ENCODE results near the gene FAM89B.

FAM89B gene

GRCh38 chr11:65621460-65621859 is 49.1 kb downstream of the FAM89B start:
- no peaks in the 10 kb centered on the region for H3K9me3 ChIP-seq (ENCODE audit: insufficient read depth, low read length, severe bottlenecking)
- H3K27me3 ChIP-seq (ENCODE audit: insufficient read depth, low read length, poor library complexity) = no peaks in the 10 kb centered on the region
- H3K4me2 ChIP-seq (ENCODE audit: insufficient read depth, low read length) = no peak overlapping the region
- peaks cover 94% of the 10 kb centered on the region for H3K36me3 ChIP-seq (ENCODE audit: insufficient read depth, low read length)
- TF ChIP-seq EZH2 (IDR thresholded peaks at IDR 0.05; ENCODE audit: borderline replicate concordance, low read depth, low read length, severe bottlenecking) (no peak), CTCF (IDR thresholded peaks at IDR 0.05; ENCODE audit: borderline replicate concordance, extremely low read depth, low read length, poor library complexity, severe bottlenecking) (no peak)
- H3K4me1 ChIP-seq (ENCODE audit: insufficient read depth, low read length) = peaks cover 25% of the 10 kb centered on the region
- no peak for ATAC-seq (ENCODE audit: insufficient read depth, low read depth)
- peaks cover 64% of the 10 kb centered on the region for H4K20me1 ChIP-seq (ENCODE audit: insufficient read depth, low read length)
- H3K9ac ChIP-seq (ENCODE audit: low read depth, low read length) = no peak overlapping the region
- DNase-seq = no peak
- no peak overlapping the region for H2AFZ ChIP-seq (ENCODE audit: low read depth, low read length)
- H3K27ac ChIP-seq (ENCODE audit: low read length) = no peak overlapping the region
- H3K79me2 ChIP-seq (ENCODE audit: insufficient read depth, low read length) = peaks cover 50% of the 10 kb centered on the region
- no peak overlapping the region for H3K4me3 ChIP-seq (ENCODE audit: low read depth in 1 of 2, low read length in 2 of 2)

DNA sequence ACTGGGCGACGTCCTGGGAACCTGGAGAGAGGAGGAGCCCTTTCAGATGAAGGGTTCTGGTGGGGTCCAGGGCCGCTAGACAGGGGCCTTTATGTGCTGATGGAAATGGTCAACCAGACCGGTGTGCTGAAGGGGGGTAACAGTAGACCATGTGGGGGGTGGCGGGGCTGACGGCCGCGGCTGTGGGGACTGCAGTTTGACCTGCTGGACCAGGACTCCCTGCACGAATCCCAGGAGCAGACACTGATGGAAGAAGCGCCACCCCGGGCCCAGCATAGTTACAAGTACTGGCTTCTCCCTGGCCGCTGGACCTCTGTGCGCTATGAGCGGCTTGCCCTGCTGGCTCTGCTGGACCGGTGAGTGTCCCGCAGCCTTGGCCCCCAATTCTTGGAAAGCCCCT is 49.7 kb downstream of the FAM89B start:
- Histone ChIP-seq H3K79me2 (ENCODE audit: insufficient read depth, low read length) (peaks cover 45% of the 10 kb centered on the region), H3K4me3 (ENCODE audit: low read depth in 1 of 2, low read length in 2 of 2) (no peak overlapping the region), H2AFZ (ENCODE audit: low read depth, low read length) (no peak overlapping the region), H4K20me1 (ENCODE audit: insufficient read depth, low read length) (peaks cover 64% of the 10 kb centered on the region), H3K4me1 (ENCODE audit: insufficient read depth, low read length) (peaks cover 19% of the 10 kb centered on the region), H3K4me2 (ENCODE audit: insufficient read depth, low read length) (no peak overlapping the region), H3K27ac (ENCODE audit: low read length) (no peak overlapping the region), H3K27me3 (ENCODE audit: insufficient read depth, low read length, poor library complexity) (no peaks in the 10 kb centered on the region), H3K36me3 (ENCODE audit: insufficient read depth, low read length) (peaks cover 95% of the 10 kb centered on the region), H3K9ac (ENCODE audit: low read depth, low read length) (no peak overlapping the region), H3K9me3 (ENCODE audit: insufficient read depth, low read length, severe bottlenecking) (no peaks in the 10 kb centered on the region)
- DNase-seq (no peak), ATAC-seq (ENCODE audit: insufficient read depth, low read depth) (no peak)
- TF ChIP-seq CTCF (IDR thresholded peaks at IDR 0.05; ENCODE audit: borderline replicate concordance, extremely low read depth, low read length, poor library complexity, severe bottlenecking) = no peak
- TF ChIP-seq EZH2 (IDR thresholded peaks at IDR 0.05; ENCODE audit: borderline replicate concordance, low read depth, low read length, severe bottlenecking) = no peak

GRCh38 chr11:65623177-65623576 is 50.8 kb downstream of the FAM89B start:
- DNase-seq = no peak
- Histone ChIP-seq H4K20me1 (ENCODE audit: insufficient read depth, low read length) (peaks cover 57% of the 10 kb centered on the region), H3K36me3 (ENCODE audit: insufficient read depth, low read length) (peaks cover 95% of the 10 kb centered on the region), H3K4me1 (ENCODE audit: insufficient read depth, low read length) (peaks cover 7% of the 10 kb centered on the region), H3K9me3 (ENCODE audit: insufficient read depth, low read length, severe bottlenecking) (no peaks in the 10 kb centered on the region), H3K27ac (ENCODE audit: low read length) (no peak overlapping the region), H3K79me2 (ENCODE audit: insufficient read depth, low read length) (peaks cover 33% of the 10 kb centered on the region), H3K4me2 (ENCODE audit: insufficient read depth, low read length) (no peak overlapping the region), H2AFZ (ENCODE audit: low read depth, low read length) (no peak overlapping the region), H3K9ac (ENCODE audit: low read depth, low read length) (no peak overlapping the region), H3K4me3 (ENCODE audit: low read depth in 1 of 2, low read length in 2 of 2) (no peak overlapping the region), H3K27me3 (ENCODE audit: insufficient read depth, low read length, poor library complexity) (no peaks in the 10 kb centered on the region)
- ATAC-seq (ENCODE audit: insufficient read depth, low read depth) = no peak
- TF ChIP-seq CTCF (IDR thresholded peaks at IDR 0.05; ENCODE audit: borderline replicate concordance, extremely low read depth, low read length, poor library complexity, severe bottlenecking) (no peak), EZH2 (IDR thresholded peaks at IDR 0.05; ENCODE audit: borderline replicate concordance, low read depth, low read length, severe bottlenecking) (no peak)

Data from DND-41 (cell line).